HG03045 (cell line): ENCODE results near the gene BEND6.
"Not testable (repeated sequence)": the region's sequence is repeated elsewhere in the genome, so short reads cannot be mapped to it uniquely, and the experiment has no call there.

Experiments
- ATAC-seq: cut with Tn5 transposase; IDR thresholded peaks from one replicate; pipeline ENCODE4 v1.9.1; 2021; ENCODE audit warnings: mild to moderate bottlenecking, moderate library complexity; ENCODE audit not compliant: unreplicated experiment

Gene BEND6

GRCh38 chr6:56977192-56977591, 22.3 kb downstream of the BEND6 start:
- no peak for ATAC-seq

GRCh38 chr6:56978530-56978929, 23.6 kb downstream of the BEND6 start:
- ATAC-seq, result no peak

GRCh38 chr6:56984361-56984760, 29.5 kb downstream of the BEND6 start:
- ATAC-seq, result no peak

- no peak for ATAC-seq
Observed at GRCh38 chr6:56984884-56985283, 30.0 kb downstream of the BEND6 start.

GRCh38 chr6:56986611-56987010, 31.7 kb downstream of the BEND6 start:
- ATAC-seq, result no peak

GRCh38 chr6:56988145-56988544, 33.2 kb downstream of the BEND6 start:
- ATAC-seq, result no peak

GRCh38 chr6:56992036-56992435, 37.1 kb downstream of the BEND6 start:
- no peak for ATAC-seq

GRCh38 chr6:56992703-56993102, 37.8 kb downstream of the BEND6 start:
- ATAC-seq, result no peak

- ATAC-seq, result no peak
Observed at GRCh38 chr6:56995347-56995902, 40.5 kb downstream of the BEND6 start.

- no peak for ATAC-seq
Observed at GRCh38 chr6:56996401-56996800, 41.5 kb downstream of the BEND6 start.

- ATAC-seq, result no peak
Observed at GRCh38 chr6:56999049-56999448, 44.1 kb downstream of the BEND6 start.

GRCh38 chr6:56999748-57000147, 44.8 kb downstream of the BEND6 start:
- ATAC-seq, result not testable (repeated sequence)

GRCh38 chr6:57002197-57002596, 47.3 kb downstream of the BEND6 start:
- no peak for ATAC-seq

- ATAC-seq, result no peak
Observed at GRCh38 chr6:57004292-57004691, 49.4 kb downstream of the BEND6 start.

GRCh38 chr6:57006101-57006500, 51.2 kb downstream of the BEND6 start:
- no peak for ATAC-seq

GRCh38 chr6:57008069-57008468, 53.2 kb downstream of the BEND6 start:
- ATAC-seq, result not testable (repeated sequence)

- ATAC-seq, result no peak
Observed at GRCh38 chr6:57013521-57013926, 58.6 kb downstream of the BEND6 start.

- ATAC-seq, result no peak
Observed at GRCh38 chr6:57017069-57017468, 62.2 kb downstream of the BEND6 start.

GRCh38 chr6:57017841-57018240, 62.9 kb downstream of the BEND6 start:
- no peak for ATAC-seq

- no peak for ATAC-seq
Observed at GRCh38 chr6:57019434-57019833, 64.5 kb downstream of the BEND6 start.

GRCh38 chr6:57021086-57021720, 66.3 kb downstream of the BEND6 start:
- ATAC-seq, result peak; percentile 71

- ATAC-seq, result no peak
Observed at GRCh38 chr6:57024321-57024720, 69.4 kb downstream of the BEND6 start.

GRCh38 chr6:57024775-57025174, 69.9 kb downstream of the BEND6 start:
- ATAC-seq, result no peak
